HCT116 (cell line): ENCODE results near the gene SLC30A4. TPM values are rescaled to one million over a fixed set of nuclear protein-coding genes. Genes with fewer than 3 reads are reported as not detected.

Experiments
- microRNA counts: library from miRNA; unstranded; fragments of <30 nt; microRNA quantifications from one replicate; lab custom pipeline; 2015
- total RNA-seq: library from RNA; stranded (reverse); gene quantifications from one replicate; pipeline ENCODE4 v1.2.1, GENCODE V29; 2021; ENCODE audit not compliant: unreplicated experiment

Gene SLC30A4
- total RNA-seq, 1 experiment from 2014 or later: 2.7 TPM

MicroRNAs encoded within 50 kb of the gene (microRNA counts, 767-probe panel; counts per million panel counts)
- microRNA hsa-miR-147b (lab: Ali Mortazavi, UCI): not detected

Other genes starting within 250 kb of the SLC30A4 start
- gene GATM, start 144.2 kb downstream of the SLC30A4 start, total RNA-seq: 3.1 TPM
- gene BLOC1S6, start 64.6 kb upstream of the SLC30A4 start, total RNA-seq: 40.7 TPM
- 17.6 TPM for gene SQOR, start 112.3 kb upstream of the SLC30A4 start, total RNA-seq